Glutamatergic neuron (in vitro differentiated cells): ENCODE data around the gene PSME3. TPM values are rescaled to one million over a fixed set of nuclear protein-coding genes. Genes with fewer than 3 reads are reported as not detected.
"Not testable (repeated sequence)": the region's sequence is repeated elsewhere in the genome, so short reads cannot be mapped to it uniquely, and the experiment has no call there.

Source experiments
- DNase-seq: peaks from one replicate; pipeline ENCODE4 v3.0.0; 2022
- H3K27ac Mint-ChIP-seq: one replicate; pipeline ENCODE4 v1.8.0; 2020; ENCODE audit warnings: mild to moderate bottlenecking, mixed read lengths, inconsistent platforms; ENCODE audit not compliant: unreplicated experiment
- H3K27me3 Mint-ChIP-seq: one replicate; pipeline ENCODE4 v1.8.0; 2020; ENCODE audit warnings: mild to moderate bottlenecking, moderate library complexity, mixed read lengths, inconsistent platforms; ENCODE audit not compliant: unreplicated experiment
- H3K36me3 Mint-ChIP-seq: one replicate; pipeline ENCODE4 v1.8.0; 2020; ENCODE audit warnings: mild to moderate bottlenecking, mixed read lengths, inconsistent platforms; ENCODE audit not compliant: unreplicated experiment
- H3K4me1 Mint-ChIP-seq: one replicate; pipeline ENCODE4 v1.8.0; 2020; ENCODE audit warnings: mild to moderate bottlenecking, low read depth, mixed read lengths, inconsistent platforms; ENCODE audit not compliant: unreplicated experiment
- H3K4me3 Mint-ChIP-seq: one replicate; pipeline ENCODE4 v1.8.0; 2020; ENCODE audit warnings: mild to moderate bottlenecking, mixed read lengths, inconsistent platforms; ENCODE audit not compliant: unreplicated experiment
- H3K9me3 Mint-ChIP-seq: one replicate; pipeline ENCODE4 v1.8.0; 2020; ENCODE audit warnings: mild to moderate bottlenecking, moderate library complexity, mixed read lengths, inconsistent platforms; ENCODE audit not compliant: unreplicated experiment
- CTCF ChIP-seq: fragments of 200-600 bp; sonication (generic); IDR thresholded peaks from one replicate; pipeline ENCODE4 v1.5.0; 2021; ENCODE audit not compliant: partially characterized antibody, unreplicated experiment
- total RNA-seq: library from RNA; stranded (reverse); fragmentation: NEBNext Ultra II Directional; extraction: Animal tissue kit (Norgen Biotek cat#: 25700); gene quantifications from one replicate; pipeline ENCODE4 v1.2.1, GENCODE V29; 2021; ENCODE audit not compliant: unreplicated experiment

Gene PSME3
- total RNA-seq, 1 donor from 2014 or later, result 127 TPM

GRCh38 chr17:42882166-42882565 lies 49.0 kb downstream of the PSME3 start:
- Mint-ChIP-seq H3K9me3 (no peaks in the 10 kb centered on the region), H3K27me3 (peaks cover 5% of the 10 kb centered on the region), H3K4me3 (no peak overlapping the region), H3K27ac (no peak overlapping the region), H3K36me3 (no peaks in the 10 kb centered on the region), H3K4me1 (no peaks in the 10 kb centered on the region)
- DNase-seq, result no peak
- no peak for TF ChIP-seq CTCF

GRCh38 chr17:42883802-42884558 lies 50.8 kb downstream of the PSME3 start:
- no peak for DNase-seq
- no peaks in the 10 kb centered on the region for H3K36me3 Mint-ChIP-seq
- H3K27me3 Mint-ChIP-seq, result peaks cover 5% of the 10 kb centered on the region
- no peaks in the 10 kb centered on the region for H3K4me1 Mint-ChIP-seq
- H3K27ac Mint-ChIP-seq, result no peak overlapping the region
- H3K4me3 Mint-ChIP-seq, result no peak overlapping the region
- no peak for TF ChIP-seq CTCF
- H3K9me3 Mint-ChIP-seq, result no peaks in the 10 kb centered on the region

GRCh38 chr17:42885806-42886205 lies 52.6 kb downstream of the PSME3 start:
- DNase-seq, H3K4me3 Mint-ChIP-seq, H3K9me3 Mint-ChIP-seq, H3K36me3 Mint-ChIP-seq, H3K4me1 Mint-ChIP-seq, H3K27me3 Mint-ChIP-seq, H3K27ac Mint-ChIP-seq: not testable (repeated sequence)

GRCh38 chr17:42886283-42887176 lies 53.3 kb downstream of the PSME3 start:
- TF ChIP-seq CTCF, result no peak
- no peak for DNase-seq
- H3K4me1 Mint-ChIP-seq, result no peaks in the 10 kb centered on the region
- no peaks in the 10 kb centered on the region for H3K9me3 Mint-ChIP-seq
- H3K27ac Mint-ChIP-seq, result no peak overlapping the region
- H3K27me3 Mint-ChIP-seq, result peaks cover 3% of the 10 kb centered on the region
- no peaks in the 10 kb centered on the region for H3K36me3 Mint-ChIP-seq
- H3K4me3 Mint-ChIP-seq, result no peak overlapping the region

GRCh38 chr17:42889809-42890208 lies 56.6 kb downstream of the PSME3 start:
- H3K27me3 Mint-ChIP-seq, result no peaks in the 10 kb centered on the region

More at GRCh38 chr17:42889809-42890208, 56.6 kb downstream of the PSME3 start:
- peaks cover 1% of the 10 kb centered on the region for H3K9me3 Mint-ChIP-seq
- no peak for DNase-seq
- no peak overlapping the region for H3K4me3 Mint-ChIP-seq
- no peaks in the 10 kb centered on the region for H3K4me1 Mint-ChIP-seq
- no peak overlapping the region for H3K27ac Mint-ChIP-seq
- H3K36me3 Mint-ChIP-seq, result no peaks in the 10 kb centered on the region
- TF ChIP-seq CTCF, result no peak
